DOHH2 (cell line): ENCODE data around the gene IFIT3.

Experiments used
- H3F3A ChIP-seq: fragments of 200-600 bp; sonication (generic), shearing (Covaris generic); 2 replicates; pipeline ENCODE4 v1.6.0; 2016; ENCODE audit warnings: antibody characterized with exemption, mild to moderate bottlenecking; ENCODE audit not compliant: control insufficient read depth, insufficient read depth
- H3K27ac ChIP-seq: fragments of 200-600 bp; sonication (generic); 2 replicates; pipeline ENCODE4 v1.5.1; 2014; ENCODE audit warnings: low read depth, mild to moderate bottlenecking, low read length, moderate library complexity
- H3K27me3 ChIP-seq: fragments of 200-600 bp; sonication (generic); 2 replicates; pipeline ENCODE4 v1.6.1; 2014; ENCODE audit warnings: mild to moderate bottlenecking, low read length, mixed read lengths; ENCODE audit not compliant: control insufficient read depth
- H3K36me3 ChIP-seq: fragments of 200-600 bp; sonication (generic); 2 replicates; pipeline ENCODE4 v1.6.1; 2014; ENCODE audit warnings: mild to moderate bottlenecking, low read length, moderate library complexity, mixed read lengths; ENCODE audit not compliant: control insufficient read depth
- H3K4me1 ChIP-seq: fragments of 200-600 bp; sonication (generic); 2 replicates; pipeline ENCODE4 v1.6.1; 2014; ENCODE audit warnings: mild to moderate bottlenecking, low read length, mixed read lengths; ENCODE audit not compliant: control insufficient read depth
- H3K4me2 ChIP-seq: fragments of 200-600 bp; sonication (generic); 2 replicates; pipeline ENCODE4 v1.6.0; 2014; ENCODE audit warnings: mild to moderate bottlenecking, low read length, moderate library complexity
- H3K4me3 ChIP-seq: fragments of 200-600 bp; sonication (generic); 2 replicates; pipeline ENCODE4 v1.5.1; 2014; ENCODE audit warnings: mild to moderate bottlenecking, low read length, mixed read lengths
- H3K79me2 ChIP-seq: fragments of 200-600 bp; sonication (generic); 2 replicates; pipeline ENCODE4 v1.6.1; 2014; ENCODE audit warnings: mild to moderate bottlenecking, low read length, mixed read lengths; ENCODE audit not compliant: control insufficient read depth
- H3K9me2 ChIP-seq: fragments of 200-600 bp; sonication (generic); replicated peaks from 2 replicates; pipeline ENCODE4 v1.6.1; 2014; ENCODE audit warnings: mild to moderate bottlenecking, low read length, mixed read lengths; ENCODE audit not compliant: control insufficient read depth
- H3K9me3 ChIP-seq: fragments of 200-600 bp; sonication (generic); 2 replicates; pipeline ENCODE4 v1.6.1; 2014; ENCODE audit warnings: antibody characterized with exemption, low read length, mixed read lengths; ENCODE audit not compliant: control insufficient read depth, insufficient read depth
- H4K20me1 ChIP-seq: fragments of 200-600 bp; sonication (generic); 2 replicates; pipeline ENCODE4 v1.6.0; 2014; ENCODE audit warnings: low read depth, mild to moderate bottlenecking, antibody characterized with exemption, low read length, moderate library complexity; ENCODE audit not compliant: control insufficient read depth, insufficient read depth
- EZH2phosphoT487 ChIP-seq: fragments of 200-600 bp; sonication (generic); IDR thresholded peaks from 2 replicates; pipeline ENCODE4 v1.6.1; 2017; ENCODE audit warnings: borderline replicate concordance, mild to moderate bottlenecking, antibody characterized with exemption, low read length, moderate library complexity, mixed read lengths
- TF ChIP-seq, protein P1 (sequence below): fragments of 200-600 bp; sonication (generic); IDR thresholded peaks from one replicate; pipeline ENCODE4 v1.5.1; 2014; ENCODE audit warnings: antibody characterized with exemption, mild to moderate bottlenecking, low read depth, low read length; ENCODE audit not compliant: poor library complexity, severe bottlenecking

Gene IFIT3

DNA sequence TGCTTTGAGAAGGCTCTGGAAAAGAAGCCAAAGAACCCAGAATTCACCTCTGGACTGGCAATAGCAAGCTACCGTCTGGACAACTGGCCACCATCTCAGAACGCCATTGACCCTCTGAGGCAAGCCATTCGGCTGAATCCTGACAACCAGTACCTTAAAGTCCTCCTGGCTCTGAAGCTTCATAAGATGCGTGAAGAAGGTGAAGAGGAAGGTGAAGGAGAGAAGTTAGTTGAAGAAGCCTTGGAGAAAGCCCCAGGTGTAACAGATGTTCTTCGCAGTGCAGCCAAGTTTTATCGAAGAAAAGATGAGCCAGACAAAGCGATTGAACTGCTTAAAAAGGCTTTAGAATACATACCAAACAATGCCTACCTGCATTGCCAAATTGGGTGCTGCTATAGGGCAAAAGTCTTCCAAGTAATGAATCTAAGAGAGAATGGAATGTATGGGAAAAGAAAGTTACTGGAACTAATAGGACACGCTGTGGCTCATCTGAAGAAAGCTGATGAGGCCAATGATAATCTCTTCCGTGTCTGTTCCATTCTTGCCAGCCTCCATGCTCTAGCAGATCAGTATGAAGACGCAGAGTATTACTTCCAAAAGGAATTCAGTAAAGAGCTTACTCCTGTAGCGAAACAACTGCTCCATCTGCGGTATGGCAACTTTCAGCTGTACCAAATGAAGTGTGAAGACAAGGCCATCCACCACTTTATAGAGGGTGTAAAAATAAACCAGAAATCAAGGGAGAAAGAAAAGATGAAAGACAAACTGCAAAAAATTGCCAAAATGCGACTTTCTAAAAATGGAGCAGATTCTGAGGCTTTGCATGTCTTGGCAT lies 21.1 kb upstream of the IFIT3 start:
- Histone ChIP-seq H3F3A (no peaks in the 10 kb centered on the region), H3K27me3 (peaks cover 13% of the 10 kb centered on the region), H3K9me2 (no peaks in the 10 kb centered on the region), H3K4me3 (no peak overlapping the region), H3K9me3 (no peaks in the 10 kb centered on the region), H4K20me1 (no peaks in the 10 kb centered on the region), H3K4me2 (no peak overlapping the region), H3K36me3 (no peaks in the 10 kb centered on the region), H3K79me2 (no peaks in the 10 kb centered on the region), H3K4me1 (peaks cover 7% of the 10 kb centered on the region), H3K27ac (no peak overlapping the region)
- TF ChIP-seq, protein P1, sequence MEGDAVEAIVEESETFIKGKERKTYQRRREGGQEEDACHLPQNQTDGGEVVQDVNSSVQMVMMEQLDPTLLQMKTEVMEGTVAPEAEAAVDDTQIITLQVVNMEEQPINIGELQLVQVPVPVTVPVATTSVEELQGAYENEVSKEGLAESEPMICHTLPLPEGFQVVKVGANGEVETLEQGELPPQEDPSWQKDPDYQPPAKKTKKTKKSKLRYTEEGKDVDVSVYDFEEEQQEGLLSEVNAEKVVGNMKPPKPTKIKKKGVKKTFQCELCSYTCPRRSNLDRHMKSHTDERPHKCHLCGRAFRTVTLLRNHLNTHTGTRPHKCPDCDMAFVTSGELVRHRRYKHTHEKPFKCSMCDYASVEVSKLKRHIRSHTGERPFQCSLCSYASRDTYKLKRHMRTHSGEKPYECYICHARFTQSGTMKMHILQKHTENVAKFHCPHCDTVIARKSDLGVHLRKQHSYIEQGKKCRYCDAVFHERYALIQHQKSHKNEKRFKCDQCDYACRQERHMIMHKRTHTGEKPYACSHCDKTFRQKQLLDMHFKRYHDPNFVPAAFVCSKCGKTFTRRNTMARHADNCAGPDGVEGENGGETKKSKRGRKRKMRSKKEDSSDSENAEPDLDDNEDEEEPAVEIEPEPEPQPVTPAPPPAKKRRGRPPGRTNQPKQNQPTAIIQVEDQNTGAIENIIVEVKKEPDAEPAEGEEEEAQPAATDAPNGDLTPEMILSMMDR, result no peak
- no peak for TF ChIP-seq EZH2phosphoT487

DNA sequence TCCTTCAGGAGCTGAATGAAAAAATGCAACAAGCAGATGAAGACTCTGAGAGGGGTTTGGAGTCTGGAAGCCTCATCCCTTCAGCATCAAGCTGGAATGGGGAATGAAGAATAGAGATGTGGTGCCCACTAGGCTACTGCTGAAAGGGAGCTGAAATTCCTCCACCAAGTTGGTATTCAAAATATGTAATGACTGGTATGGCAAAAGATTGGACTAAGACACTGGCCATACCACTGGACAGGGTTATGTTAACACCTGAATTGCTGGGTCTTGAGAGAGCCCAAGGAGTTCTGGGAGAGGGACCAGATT lies 20.6 kb upstream of the IFIT3 start:
- H3K36me3 ChIP-seq, result no peaks in the 10 kb centered on the region
- H3K4me3 ChIP-seq, result no peak overlapping the region
- no peak overlapping the region for H3K27ac ChIP-seq
- no peaks in the 10 kb centered on the region for H4K20me1 ChIP-seq
- no peaks in the 10 kb centered on the region for H3F3A ChIP-seq
- H3K27me3 ChIP-seq, result peaks cover 13% of the 10 kb centered on the region
- peaks cover under 1% of the 10 kb centered on the region for H3K4me1 ChIP-seq
- no peaks in the 10 kb centered on the region for H3K79me2 ChIP-seq
- H3K9me3 ChIP-seq, result no peaks in the 10 kb centered on the region
- TF ChIP-seq, protein P1, result no peak
- TF ChIP-seq EZH2phosphoT487, result no peak
- no peak overlapping the region for H3K4me2 ChIP-seq
- H3K9me2 ChIP-seq, result no peaks in the 10 kb centered on the region

DNA sequence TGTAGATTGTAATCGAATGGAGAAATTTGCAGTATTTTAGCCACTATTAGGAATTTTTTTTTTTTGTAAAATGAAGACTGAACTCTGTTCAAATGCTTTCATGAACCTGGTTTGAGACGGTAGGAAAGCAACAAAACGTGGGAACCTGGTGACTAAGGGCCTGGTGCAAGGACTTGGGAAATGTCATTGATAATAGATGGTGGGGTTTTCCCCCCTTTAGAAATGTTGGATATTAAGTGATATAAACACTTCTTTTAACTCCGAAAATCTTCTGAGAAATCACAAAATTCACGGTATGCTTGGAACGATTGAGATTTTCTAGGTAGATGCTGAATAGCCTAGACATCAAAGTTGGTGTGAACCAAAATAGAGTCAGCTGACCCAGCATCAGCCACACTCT lies 19.5 kb upstream of the IFIT3 start:
- Histone ChIP-seq H3K27ac (no peak overlapping the region), H3K79me2 (no peaks in the 10 kb centered on the region), H3K4me3 (no peak overlapping the region), H3K4me1 (no peaks in the 10 kb centered on the region), H3F3A (no peaks in the 10 kb centered on the region), H3K9me2 (no peaks in the 10 kb centered on the region), H3K27me3 (peaks cover 13% of the 10 kb centered on the region), H3K9me3 (no peaks in the 10 kb centered on the region), H4K20me1 (no peaks in the 10 kb centered on the region), H3K4me2 (no peak overlapping the region), H3K36me3 (no peaks in the 10 kb centered on the region)
- no peak for TF ChIP-seq EZH2phosphoT487
- TF ChIP-seq, protein P1, result no peak
